NCI-H1417 (cell line): Measurements from ENCODE around the gene EEF1A2.

Experiments used
- DNase-seq, 3 experiments: peaks; one replicate each; lab custom pipeline; 2025; lab: John Stamatoyannopoulos, UW

Gene EEF1A2

DNA sequence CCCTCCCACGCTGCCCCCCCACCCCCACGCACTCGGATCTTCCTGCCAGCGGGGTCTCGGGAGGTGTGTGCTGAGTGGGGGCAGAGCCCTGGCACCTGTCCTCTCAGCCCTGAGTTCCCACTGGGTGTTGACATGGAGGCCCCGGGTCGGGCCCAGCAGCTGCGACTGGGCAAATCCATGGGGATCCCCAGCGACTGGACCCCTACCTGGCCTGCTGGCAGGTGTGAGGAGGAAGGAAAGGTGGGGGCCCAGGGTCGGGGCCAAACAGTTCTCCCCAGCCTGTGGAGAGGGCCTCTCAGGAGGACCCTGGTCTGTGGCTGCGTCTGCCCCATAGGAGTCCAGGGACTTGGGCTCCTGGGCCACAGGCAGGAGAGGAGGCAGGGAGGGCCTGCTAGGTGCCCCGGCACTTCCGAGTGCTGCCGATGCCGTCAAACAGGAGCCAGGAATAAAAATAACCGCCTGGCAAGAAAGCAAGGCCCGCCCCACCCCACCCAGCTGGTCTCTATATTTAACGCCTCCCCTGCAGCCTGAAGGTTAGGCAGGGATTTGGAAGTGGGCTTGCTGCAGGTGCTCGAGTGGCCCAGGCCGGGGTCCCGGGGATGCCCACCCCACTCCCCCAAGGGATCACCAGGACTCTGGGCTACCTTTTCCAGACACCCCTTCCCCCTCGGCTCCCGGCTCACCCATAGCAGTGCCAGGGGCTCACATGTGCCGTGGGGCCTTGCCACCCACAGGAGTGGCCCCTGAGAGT, 1.4 kb upstream of the EEF1A2 start:
- peak in 2 of 3 experiments; percentile 65 to 67 for DNase-seq

DNA sequence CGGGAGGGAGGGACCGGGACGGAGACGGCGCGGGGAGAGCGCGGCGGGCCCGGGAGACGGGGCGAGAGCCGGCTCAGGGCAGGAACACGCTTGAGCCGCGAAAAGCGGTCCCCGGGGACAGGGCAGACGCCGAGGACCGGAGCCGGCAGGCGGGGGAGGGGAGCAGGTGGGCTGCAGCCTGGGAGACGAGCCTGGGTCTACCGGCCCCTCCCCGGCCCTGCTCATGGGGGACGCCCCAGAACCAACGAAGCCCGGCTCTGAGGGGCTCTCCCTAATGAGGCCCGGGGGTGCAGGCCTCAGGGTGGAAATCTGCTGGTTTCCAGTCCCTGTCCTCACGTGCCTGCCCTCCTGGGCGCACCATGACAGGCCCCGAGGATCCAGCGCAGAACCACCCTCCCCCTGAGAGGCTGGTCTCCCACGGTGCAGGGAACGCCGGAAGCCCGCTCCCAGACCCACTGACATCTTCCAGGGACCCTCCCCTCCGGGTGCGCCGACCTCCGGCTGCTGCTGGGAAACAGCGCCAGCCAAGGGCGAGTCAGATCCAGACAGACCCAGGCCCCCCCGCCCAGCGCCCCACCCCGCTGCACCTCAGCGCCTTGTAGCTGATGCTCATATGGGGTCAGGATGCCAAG, 571 bp upstream of the EEF1A2 start:
- peak; percentile 62 to 86 (median 82) for DNase-seq

DNA sequence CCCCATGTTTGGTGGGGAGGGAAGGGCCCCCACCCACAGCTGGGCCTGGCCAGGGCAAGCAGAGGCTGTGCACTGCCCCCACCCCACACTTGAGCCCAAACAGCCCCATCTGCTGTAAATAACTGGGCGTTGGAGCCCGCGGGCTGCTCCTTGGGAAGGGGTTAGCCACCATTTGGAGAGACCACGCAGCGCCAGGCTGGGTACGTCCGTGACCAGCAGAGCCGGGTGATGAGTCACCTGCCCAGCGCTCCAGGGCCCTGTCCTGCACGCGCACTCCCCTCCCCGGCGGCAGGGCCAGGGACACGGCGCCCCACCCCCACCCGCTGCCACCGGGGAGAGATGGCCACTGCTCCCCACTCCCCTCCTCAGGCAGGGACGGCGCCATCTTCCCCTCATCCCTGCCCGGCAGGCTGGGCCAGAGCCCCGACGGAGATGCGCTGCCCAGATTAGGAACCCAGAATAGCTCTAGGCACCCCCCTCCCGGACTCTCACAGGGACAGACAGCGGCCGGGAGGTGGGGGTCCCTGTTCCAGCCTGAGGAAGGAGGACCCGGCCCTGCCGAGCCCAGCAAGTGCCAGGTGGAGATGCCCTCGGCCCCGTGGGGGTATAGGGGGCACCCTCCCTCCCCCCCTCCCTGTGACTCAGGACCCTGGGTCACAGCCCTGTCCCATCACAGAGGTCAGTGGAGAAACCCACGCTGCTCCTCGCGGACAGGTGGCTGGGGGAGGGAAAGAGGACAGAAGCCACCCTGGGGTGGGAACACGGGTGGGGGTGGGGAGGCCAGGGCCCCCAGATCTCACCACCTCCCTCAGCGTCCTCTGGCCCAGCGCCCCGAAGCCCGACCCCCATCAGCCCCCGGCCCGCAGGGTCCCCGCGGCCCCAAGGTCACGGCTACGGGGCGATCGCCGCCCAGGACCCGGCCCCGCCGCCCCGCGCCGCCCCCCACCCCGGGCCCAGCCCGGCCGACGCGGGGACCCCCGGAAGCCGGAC, 642 bp downstream of the EEF1A2 start:
- DNase-seq: peak in 2 of 3 experiments; percentile 66 to 71

DNA sequence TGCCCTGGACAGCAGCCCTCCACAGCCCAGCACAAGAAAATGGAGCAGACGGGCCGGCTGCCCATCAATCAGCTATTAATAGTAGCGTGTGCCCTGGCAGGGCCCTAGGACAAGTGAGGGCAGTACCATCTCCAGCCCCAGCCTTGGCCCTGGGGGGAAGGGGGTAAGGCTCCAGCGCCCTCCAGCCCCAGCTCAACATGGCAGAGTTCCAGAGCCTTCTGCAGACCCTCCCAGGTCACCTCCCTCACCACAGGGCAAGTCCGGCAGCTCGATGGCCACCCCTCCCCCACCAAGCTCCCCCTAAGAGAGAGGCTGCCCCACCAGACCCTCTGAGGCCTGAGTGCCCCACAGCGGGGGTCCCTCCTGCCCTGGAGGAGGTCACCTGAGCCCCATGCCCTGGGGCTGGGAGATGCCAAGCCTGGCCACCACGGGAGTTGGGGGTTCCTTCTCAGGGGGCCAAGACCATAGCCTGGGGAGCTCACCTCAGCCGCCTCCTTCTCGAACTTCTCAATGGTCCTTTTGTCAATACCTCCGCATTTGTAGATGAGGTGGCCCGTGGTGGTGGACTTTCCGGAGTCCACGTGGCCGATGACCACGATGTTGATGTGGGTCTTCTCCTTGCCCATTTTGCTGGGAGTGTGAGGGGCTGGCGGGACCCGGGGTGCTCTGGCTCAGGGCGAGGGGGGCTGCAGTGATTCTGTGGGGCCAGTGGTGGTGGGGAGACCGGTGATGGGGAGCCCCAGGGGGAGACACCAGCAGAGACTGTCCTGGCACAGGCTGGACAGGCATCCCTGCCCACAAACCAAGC, 1.5 kb downstream of the EEF1A2 start:
- DNase-seq: no peak

DNA sequence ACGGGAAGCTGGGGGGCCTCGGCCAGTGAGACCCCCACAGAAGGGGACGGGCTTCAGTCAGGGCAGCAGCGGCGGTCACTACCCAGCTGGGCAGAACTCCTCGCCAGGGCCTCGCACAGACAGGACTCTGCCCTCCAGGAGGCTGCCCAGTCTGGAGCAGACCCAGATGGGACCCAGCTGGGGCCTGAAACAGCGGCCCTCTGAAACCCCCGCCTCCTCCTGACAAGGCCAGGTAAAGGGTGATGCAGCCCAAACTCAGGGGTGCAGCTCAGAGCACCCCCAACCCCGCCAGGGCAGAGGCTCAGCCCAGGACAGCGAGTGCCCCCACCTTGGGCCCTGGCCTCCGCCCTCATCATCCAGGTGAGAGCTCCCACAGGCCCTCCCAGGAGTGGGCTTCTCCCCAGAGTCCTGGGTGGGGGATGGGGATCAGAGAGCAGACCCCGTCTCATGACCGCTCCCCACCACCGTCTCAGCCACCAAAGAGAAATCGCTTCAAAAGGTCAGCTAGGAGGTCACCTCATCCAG, 2.2 kb downstream of the EEF1A2 start:
- no peak for DNase-seq

DNA sequence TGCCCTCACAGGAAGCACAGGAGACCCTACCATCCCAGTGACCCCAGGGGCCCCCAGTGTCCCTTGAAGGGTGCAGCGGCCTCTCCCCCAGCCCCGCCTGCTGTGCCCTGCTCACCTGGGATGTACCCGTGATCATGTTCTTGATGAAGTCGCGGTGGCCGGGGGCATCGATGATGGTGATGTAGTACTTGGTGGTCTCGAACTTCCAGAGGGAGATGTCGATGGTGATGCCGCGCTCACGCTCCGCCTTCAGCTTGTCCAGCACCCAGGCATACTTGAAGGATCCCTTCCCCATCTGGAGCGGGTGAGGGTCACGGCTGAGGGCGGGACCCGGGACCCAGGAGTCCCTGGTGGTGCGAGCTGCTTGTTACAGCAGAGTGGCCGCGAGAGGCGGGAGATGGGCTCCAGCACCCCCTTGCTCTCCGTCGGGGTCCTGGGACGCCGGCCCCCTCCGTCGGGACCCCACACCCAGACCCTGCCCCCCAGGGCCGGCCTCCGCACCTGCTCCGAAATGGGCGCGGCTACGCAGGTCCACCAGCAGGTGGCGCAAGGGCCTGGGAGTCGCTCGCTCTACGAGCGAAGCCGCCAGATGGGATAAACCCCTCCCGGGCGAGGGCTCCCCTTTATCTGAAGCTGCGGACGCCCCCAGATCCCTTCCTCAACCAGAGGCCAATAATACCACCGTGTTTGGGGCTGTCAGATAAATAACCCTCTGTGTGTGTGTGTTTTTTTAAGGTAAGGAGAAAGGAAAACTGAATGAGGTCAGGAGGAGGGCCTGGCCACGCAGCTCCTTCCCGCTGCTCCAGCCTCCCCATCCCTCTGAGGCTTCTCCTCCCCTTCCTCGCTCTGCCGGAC, 2.9 kb downstream of the EEF1A2 start:
- DNase-seq: peak; percentile 52 to 71 (median 59)

DNA sequence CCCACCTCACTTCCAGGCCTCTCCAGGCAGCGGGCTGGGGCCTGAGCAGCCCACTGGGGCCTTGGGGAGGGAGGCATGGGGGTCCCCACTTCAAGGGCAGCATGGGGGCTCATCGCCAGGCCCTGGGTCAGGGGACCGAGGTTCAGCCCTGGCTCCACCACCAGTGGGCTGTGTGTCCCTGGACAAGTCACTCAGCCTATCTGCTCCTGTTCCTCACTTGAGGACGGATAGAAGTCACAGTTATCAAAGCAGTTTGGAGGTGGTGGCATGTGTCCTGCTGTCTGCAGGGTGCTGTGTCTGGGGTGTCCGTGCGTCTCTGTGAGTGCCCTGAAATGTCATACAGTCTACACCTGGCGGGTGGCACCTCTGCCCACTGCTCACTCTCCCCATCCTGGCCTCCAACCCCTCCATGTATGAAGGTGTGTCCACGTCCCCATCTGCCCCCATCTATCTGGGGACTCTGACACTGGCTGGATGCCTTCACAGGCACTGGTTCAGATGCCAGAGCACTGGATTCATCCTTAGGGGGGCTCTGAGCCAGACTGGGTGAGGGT, 3.6 kb downstream of the EEF1A2 start:
- DNase-seq: no peak

DNA sequence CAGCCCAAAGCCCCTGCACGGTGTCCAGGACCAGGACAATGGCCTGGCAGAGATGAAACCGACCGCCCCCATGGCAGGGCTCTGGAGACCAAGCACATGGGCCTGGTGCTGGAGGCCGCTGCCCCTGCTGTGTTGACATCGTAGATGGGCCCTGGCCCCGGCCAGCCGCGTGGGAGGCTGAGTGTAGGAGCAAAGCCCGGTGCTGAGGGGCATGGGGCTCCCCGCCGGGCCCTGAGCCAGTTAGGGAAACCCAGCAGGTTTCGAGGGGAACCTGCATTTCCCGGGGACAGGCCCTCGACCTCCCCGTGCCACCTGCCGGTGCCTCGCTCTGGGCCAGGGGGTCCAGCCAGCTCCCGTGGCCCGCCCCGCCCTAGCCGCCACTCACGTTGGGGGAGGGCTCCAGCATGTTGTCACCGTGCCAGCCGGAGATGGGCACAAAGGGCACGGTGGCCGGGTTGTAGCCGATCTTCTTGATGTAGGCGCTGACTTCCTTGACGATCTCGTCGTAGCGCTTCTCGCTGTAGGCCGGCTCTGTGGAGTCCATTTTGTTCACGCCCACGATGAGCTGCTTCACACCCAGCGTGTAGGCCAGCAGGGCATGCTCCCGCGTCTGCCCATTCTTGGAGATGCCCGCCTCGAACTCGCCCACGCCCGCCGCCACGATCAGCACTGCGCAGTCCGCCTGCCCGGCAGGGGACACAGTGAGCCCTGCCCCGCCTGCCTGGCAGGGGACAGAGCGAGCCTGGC, 4.3 kb downstream of the EEF1A2 start:
- no peak for DNase-seq

DNA sequence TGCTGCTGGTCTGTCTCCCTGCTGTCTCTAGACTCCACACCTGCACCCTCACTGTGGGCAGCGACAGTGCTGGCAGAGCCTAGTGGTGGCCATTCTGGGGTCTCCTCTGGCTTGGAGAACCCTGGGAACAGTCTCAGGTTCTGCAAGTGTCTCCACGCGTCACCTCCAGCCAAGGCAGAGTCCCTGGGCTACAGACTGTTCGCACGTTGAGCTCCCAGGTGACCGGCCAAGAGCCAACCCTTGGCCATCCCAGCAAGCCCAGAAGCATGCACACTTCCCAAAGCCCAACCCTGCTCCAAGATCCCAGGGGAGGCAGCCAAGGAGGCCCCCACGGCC, 4.8 kb downstream of the EEF1A2 start:
- DNase-seq: no peak

DNA sequence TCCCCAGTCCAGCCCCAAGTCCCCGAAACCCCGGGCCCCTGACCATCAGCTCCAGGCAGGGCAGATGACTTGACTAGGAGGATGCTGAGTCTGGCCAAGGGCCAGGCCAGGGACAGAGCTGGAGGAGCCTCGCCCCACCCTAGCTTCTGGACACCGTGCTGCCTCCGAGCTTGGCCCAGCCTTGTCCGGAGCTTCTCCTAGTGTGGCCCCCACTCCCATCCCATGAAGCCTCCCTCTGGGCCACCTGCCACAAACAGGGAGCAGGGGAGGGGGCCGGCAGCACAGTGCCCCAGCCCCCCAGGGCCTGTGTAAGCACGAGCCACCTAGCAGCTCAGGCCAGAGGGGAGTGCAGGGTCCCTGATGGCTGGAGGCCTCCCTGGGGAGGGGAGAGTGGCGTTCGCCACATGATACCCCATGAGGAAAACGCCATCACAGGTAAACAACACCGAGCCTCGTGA, 5.3 kb downstream of the EEF1A2 start:
- no peak for DNase-seq

DNA sequence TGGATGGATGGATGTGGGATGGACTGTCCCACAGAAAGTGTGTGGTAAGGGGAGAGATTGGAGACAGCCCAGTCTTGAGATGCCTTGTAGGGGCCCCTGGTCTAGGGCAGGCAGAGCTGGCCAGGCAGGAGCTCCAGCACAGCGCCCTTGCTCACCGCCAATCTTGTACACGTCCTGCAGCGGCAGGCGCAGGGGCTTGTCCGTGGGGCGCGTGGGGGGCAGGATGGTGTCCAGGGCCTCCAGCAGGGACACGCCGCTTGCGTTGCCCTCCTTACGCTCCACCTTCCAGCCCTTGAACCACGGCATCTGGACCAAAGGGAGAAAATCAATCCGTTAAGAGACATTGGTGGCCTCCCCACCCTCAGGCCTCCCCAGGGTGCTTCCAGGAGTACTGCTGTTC, 5.9 kb downstream of the EEF1A2 start:
- no peak for DNase-seq

DNA sequence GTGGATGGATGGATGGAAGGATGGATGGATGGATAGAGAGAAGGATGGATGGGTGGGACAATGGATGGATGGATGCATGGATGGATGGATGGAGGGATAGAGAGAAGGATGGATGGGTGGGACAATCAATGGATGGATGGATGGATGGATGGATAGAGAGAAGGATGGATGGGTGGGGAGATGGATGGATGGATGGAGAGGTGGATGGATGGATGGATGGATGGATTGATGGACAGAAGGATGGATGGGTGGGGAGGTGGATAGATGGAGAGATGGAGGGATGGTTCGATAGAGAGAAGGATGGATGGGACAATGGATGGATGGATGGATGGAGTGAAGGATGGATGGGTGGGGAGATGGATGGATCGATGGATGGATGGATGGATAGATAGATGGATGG, 6.4 kb downstream of the EEF1A2 start:
- no peak for DNase-seq

DNA sequence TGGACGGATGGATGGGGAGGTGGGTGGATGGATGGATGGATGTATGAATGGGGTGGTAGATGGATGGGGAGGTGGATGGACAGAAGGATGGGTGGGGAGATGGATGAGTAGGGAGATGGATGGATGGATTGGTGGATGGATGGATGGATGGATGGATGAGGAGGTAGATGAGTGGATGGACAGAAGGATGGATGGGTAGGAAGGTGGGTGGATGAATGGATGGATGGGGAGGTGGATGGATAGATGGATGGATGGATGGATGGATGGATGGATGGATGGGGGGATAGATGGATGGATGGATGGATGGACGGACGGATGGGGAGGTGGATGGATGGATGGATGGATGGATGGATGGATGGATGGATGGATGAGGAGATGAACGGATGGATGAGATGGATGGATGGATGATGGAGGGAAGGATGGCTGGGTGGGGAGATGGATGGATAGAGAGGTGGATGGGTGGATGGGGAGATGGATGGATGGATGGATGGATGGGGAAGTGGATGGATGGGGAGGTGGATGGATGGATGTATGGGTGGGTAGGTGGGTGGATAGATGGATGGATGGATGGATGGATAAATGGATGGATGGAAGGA, 7.2 kb downstream of the EEF1A2 start:
- no peak for DNase-seq

DNA sequence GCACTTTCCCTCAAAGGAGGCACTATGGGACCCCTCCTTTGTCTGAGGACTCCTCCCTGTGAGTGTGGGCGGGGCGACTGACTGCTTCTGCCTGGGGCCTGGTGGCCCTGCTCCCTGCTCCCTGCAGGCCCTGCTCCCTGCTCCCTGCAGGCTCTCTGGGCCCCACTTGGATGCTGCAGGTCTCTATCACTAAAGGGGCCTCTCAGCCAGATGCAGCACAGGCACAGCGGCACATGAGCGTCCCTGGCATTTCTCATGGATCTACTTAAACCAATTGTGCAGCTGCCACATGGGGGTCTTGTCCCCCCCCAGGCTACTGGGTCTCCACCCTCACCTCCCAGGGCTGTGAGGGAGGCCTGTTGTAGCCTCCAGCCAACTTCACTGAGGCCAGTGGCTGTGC, 7.8 kb downstream of the EEF1A2 start:
- DNase-seq: no peak

DNA sequence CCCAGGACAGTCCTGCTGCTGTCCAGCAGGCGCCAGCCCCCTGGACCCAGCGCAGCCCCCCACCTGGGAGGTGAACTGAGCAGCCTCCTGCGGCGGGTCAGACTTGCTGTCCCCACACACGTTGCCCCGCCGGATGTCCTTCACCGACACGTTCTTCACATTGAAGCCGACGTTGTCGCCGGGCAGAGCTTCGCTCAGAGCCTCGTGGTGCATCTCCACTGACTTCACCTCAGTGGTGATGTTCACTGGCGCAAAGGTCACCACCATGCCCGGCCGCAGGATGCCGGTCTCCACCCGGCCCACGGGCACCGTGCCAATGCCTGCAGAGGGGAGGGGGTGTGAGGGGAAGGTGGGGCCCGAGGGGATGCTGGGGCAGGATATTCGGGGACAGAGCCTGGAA, 8.5 kb downstream of the EEF1A2 start:
- DNase-seq: no peak

DNA sequence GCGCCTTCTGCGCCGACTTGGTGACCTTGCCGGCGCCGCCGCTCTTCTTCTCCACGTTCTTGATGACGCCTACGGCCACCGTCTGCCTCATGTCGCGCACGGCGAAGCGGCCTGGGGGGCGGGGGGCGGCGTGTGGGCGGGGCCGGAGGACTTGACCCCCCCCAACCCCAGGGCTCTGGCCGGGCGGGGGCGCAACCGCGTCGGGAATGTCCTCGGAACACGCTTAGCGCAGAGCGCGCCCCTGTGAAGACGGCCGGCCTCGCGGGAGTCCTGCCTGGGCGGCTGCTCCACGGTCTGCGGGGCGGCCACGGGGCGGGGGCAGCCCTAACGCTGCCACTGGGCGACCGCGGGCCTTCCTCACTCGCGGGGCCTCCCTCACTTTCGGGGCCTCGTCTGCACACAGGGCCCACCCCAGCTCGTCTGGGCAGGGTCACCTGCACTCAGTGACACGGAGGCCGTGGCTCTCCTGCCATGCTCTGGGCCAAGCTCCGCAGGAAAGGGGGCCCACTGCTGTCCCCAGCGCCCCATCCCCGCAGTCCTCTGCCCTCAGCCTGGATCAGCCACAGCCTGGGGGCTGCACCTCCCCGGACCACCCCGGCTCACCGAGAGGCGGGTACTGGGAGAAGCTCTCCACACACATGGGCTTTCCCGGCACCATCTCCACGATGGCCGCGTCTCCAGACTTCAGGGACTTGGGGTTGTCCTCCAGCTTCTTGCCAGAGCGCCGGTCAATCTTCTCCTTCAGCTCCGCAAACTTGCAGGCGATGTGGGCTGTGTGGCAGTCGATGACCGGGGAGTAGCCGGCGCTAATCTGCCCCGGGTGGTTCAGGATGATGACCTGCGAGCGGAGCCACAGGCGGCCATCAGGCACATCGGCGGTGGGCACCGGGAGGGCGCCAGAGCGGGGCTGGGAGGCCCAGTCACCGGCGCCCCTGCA, 10.3 kb downstream of the EEF1A2 start:
- DNase-seq: no peak

DNA sequence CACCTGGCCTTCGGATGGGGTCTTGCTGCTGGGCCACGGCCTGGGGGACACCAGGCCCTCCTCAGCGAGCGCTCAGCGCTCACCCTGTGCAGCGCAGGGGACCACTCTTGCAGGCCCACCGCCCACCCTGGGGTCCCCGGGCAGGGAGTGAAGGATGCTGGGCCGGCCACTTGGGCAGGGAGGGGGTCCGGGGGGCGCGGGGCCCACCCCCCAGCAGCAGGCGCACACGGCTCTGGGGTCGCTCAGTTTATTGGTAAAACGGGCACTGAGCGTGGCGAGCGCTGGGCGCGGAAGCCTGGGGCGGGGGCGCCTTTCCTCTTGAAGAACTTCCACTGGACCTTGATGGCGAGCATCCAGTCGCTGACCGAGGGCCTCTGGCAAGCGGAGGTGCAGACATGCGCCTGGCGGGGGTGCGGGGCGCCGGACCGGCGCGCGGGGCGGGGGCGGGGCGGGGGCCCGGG, 11.1 kb downstream of the EEF1A2 start:
- no peak for DNase-seq
